Mesothelial cell of epicardium (in vitro differentiated cells): ENCODE results near the gene ADGRA3. TPM values are rescaled to one million over a fixed set of nuclear protein-coding genes. Genes with fewer than 3 reads are reported as not detected.

ENCODE experiments used
- DNase-seq, 2 experiments: peaks; one replicate each; pipeline ENCODE4 v3.0.0; 2021; ENCODE audit warnings: low spot score in 2 of 2; ENCODE audit not compliant: unreplicated experiment in 2 of 2
- H3K27ac Mint-ChIP-seq: 2 replicates; pipeline ENCODE4 v1.8.0; 2021; ENCODE audit warnings: mixed read lengths
- H3K27me3 Mint-ChIP-seq: 2 replicates; pipeline ENCODE4 v1.8.0; 2021; ENCODE audit warnings: low read depth, mixed read lengths
- H3K36me3 Mint-ChIP-seq: 2 replicates; pipeline ENCODE4 v1.8.0; 2021; ENCODE audit warnings: mixed read lengths
- H3K4me1 Mint-ChIP-seq: 2 replicates; pipeline ENCODE4 v1.8.0; 2021; ENCODE audit warnings: mixed read lengths
- H3K4me3 Mint-ChIP-seq: 2 replicates; pipeline ENCODE4 v1.8.0; 2021; ENCODE audit warnings: mild to moderate bottlenecking, moderate library complexity, mixed read lengths
- H3K9me3 Mint-ChIP-seq: 2 replicates; pipeline ENCODE4 v1.8.0; 2021; ENCODE audit warnings: mixed read lengths
- CTCF ChIP-seq: fragments of 200-600 bp; sonication (generic); IDR thresholded peaks from one replicate; pipeline ENCODE4 v1.5.0; 2021; ENCODE audit warnings: antibody characterized with exemption; ENCODE audit not compliant: unreplicated experiment
- total RNA-seq: library from RNA; stranded (reverse); gene quantifications from 3 replicates; pipeline ENCODE4 v1.2.1, GENCODE V29; 2021

ADGRA3 gene
- total RNA-seq, 1 donor from 2014 or later = 109 TPM

- no peak for TF ChIP-seq CTCF
These were observed 35.7 kb upstream of the ADGRA3 start for GRCh38 chr4:22551550-22551949.

DNA sequence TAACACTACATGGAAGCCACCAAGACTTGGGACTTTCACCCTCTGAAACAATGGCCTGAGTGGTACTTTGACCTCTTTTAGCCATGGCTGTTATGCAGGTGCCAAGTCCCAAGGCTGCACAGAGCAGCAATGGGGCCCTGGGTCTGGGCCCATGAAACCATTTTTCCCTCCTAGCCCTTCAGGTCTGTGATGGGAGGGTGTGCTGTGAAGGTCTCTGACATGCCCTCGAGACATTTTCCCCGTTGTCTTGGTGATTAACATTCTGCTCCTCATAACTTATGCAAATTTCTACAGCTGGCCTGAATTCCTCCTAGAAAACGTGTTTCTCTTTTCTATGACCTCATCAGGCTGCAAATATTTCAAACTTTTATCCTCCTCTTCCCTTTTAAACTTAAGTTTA is 30.4 kb upstream of the ADGRA3 start:
- Mint-ChIP-seq H3K4me1 (peaks cover 6% of the 10 kb centered on the region), H3K27me3 (no peaks in the 10 kb centered on the region), H3K9me3 (peaks cover 26% of the 10 kb centered on the region), H3K4me3 (no peak overlapping the region), H3K36me3 (peaks cover 7% of the 10 kb centered on the region), H3K27ac (no peak overlapping the region)
- TF ChIP-seq CTCF = no peak
- no peak for DNase-seq

More at GRCh38 chr4:22551550-22551949, 35.7 kb upstream of the ADGRA3 start:
- DNase-seq = no peak
- Mint-ChIP-seq H3K9me3 (peaks cover 9% of the 10 kb centered on the region), H3K4me1 (no peaks in the 10 kb centered on the region), H3K4me3 (no peak overlapping the region), H3K27me3 (peaks cover 4% of the 10 kb centered on the region), H3K27ac (no peak overlapping the region), H3K36me3 (peaks cover 3% of the 10 kb centered on the region)

DNA sequence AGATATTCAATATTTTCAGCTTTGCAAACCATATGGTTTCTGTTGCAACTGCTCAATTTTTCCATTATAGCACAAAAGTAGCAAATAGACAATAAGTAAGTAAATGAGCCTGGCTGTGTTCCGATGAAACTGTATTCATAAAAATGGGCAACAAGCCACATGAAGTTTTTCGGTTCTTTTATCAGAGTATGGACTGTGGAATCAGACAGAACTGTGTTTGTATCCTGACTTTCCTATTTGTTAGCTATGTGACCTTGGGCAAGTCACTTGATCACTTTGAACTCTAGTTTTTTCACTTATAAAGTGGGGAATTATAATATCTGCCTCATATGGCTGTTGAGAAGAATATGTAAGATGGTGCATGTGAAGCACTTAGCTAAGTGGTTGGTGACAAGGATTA is 23.4 kb upstream of the ADGRA3 start:
- H3K27ac Mint-ChIP-seq = no peak overlapping the region
- TF ChIP-seq CTCF = no peak
- peaks cover 6% of the 10 kb centered on the region for H3K36me3 Mint-ChIP-seq
- H3K9me3 Mint-ChIP-seq = peaks cover 20% of the 10 kb centered on the region
- no peak overlapping the region for H3K4me3 Mint-ChIP-seq
- H3K4me1 Mint-ChIP-seq = peaks cover 17% of the 10 kb centered on the region
- DNase-seq = no peak
- no peaks in the 10 kb centered on the region for H3K27me3 Mint-ChIP-seq

DNA sequence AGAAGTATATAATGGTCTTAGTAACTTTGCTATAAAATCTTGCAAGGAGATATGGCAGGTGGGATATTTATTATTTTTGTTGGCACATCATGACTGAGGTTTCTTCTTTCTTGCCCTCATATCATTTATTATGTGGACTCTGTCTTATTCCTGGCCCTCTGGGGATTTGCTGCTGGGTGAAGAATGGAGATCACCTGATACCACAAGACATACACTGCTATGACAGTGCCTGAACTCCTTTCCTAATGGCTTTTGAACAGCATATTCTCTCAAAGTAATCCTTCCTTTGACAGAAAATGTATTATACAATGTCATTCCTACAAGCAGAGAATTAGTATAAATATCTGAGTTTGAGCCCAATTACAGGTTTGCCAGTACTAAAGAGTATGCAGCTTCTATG is 22.0 kb upstream of the ADGRA3 start:
- Mint-ChIP-seq H3K27ac (no peak overlapping the region), H3K36me3 (peaks cover 11% of the 10 kb centered on the region), H3K27me3 (no peaks in the 10 kb centered on the region), H3K4me3 (no peak overlapping the region), H3K9me3 (peaks cover 29% of the 10 kb centered on the region), H3K4me1 (peaks cover 17% of the 10 kb centered on the region)
- no peak for TF ChIP-seq CTCF
- DNase-seq = no peak

- Mint-ChIP-seq H3K36me3 (peaks cover 11% of the 10 kb centered on the region), H3K4me3 (no peak overlapping the region), H3K4me1 (peaks cover 8% of the 10 kb centered on the region), H3K27ac (no peak overlapping the region), H3K9me3 (peaks cover 33% of the 10 kb centered on the region), H3K27me3 (no peaks in the 10 kb centered on the region)
- TF ChIP-seq CTCF = no peak
- no peak for DNase-seq
These were observed 18.5 kb upstream of the ADGRA3 start for GRCh38 chr4:22534374-22534773.

DNA sequence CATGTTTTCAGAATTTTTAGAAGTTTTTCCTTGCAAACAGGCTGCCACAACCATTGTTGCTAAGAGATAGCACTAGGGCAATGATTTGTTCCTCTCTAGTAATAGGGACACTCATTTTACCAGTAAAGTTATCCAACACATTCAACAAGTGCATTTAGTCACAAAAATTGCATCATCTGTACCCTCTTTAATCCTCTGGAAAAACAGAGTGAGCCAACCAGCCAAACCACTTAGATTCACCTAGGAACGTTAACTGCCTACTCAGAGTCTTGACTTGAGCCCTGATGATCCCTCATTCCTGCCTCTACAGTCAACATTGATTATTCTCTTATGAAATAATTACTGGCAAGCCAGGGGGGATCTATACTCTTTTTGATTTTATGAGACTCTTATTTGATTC is 17.0 kb upstream of the ADGRA3 start:
- no peak overlapping the region for H3K27ac Mint-ChIP-seq
- no peak for DNase-seq
- peaks cover 4% of the 10 kb centered on the region for H3K4me1 Mint-ChIP-seq
- peaks cover 33% of the 10 kb centered on the region for H3K9me3 Mint-ChIP-seq
- H3K36me3 Mint-ChIP-seq = peaks cover 11% of the 10 kb centered on the region
- H3K4me3 Mint-ChIP-seq = no peak overlapping the region
- no peaks in the 10 kb centered on the region for H3K27me3 Mint-ChIP-seq
- no peak for TF ChIP-seq CTCF
